HG03575 (cell line): ENCODE data around the gene CDKAL1.

Source experiments
- ATAC-seq: cut with Tn5 transposase; IDR thresholded peaks from one replicate; pipeline ENCODE4 v1.9.1; 2021; ENCODE audit not compliant: unreplicated experiment, insufficient number of reproducible peaks, low FRiP score; ENCODE audit errors: extremely low read depth

Gene CDKAL1

DNA sequence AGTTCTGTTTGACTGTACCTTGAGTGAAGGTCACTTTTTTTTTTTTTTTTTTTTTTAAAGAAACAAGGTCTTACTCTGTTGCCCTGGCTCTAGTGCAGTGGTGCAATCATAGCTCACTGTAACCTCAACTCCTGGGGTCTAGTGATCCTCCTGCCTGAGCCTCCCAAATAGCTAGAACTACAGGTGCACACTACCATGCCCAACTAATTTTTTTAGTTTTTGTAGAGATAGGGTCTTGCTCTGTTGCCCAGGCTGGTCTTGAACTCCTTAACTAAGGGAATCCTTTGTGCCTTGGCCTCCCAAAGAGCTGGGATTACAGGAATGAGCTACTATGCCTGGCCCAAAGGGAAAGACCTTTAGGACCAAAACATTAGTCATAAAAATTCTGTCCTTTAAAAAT, 413.7 kb downstream of the CDKAL1 start:
- ATAC-seq, result no peak

DNA sequence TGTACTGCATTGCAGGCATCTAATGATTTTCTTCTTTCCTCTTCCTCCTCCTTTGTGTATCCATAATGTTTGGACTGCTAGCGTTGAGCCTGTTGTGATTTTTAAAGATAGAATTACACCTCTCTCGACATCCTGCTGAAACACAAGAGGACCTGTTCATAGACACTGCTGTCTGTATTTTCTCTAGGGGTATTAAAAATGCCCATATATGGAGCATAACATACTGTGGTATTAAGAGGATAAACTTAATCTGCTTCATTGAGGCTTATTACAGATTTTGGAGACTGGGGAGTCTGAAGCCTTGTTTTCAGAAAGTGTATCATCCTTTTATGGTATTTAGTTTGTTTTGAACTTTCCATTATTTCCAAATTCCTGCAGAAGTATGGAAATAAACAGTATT, 414.3 kb downstream of the CDKAL1 start:
- no peak for ATAC-seq

DNA sequence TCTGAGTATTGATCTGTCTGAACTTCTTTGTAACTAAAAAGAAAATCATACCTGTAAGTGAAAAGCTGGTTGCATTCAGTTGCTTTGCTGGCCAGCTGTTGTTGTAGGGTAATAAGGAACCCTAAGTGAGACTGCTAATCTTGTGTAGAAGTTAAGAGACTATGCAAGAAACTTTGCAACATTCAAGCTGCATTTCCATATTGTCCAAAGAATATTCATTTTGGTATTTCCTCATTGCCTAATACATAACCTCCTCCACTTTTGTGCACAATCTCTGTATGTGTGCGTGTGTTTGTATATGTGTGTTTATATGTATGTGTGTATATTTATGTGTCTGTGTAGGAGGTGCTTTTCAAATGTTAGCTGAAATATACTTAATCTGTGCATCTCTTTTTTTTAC, 414.9 kb downstream of the CDKAL1 start:
- no peak for ATAC-seq

DNA sequence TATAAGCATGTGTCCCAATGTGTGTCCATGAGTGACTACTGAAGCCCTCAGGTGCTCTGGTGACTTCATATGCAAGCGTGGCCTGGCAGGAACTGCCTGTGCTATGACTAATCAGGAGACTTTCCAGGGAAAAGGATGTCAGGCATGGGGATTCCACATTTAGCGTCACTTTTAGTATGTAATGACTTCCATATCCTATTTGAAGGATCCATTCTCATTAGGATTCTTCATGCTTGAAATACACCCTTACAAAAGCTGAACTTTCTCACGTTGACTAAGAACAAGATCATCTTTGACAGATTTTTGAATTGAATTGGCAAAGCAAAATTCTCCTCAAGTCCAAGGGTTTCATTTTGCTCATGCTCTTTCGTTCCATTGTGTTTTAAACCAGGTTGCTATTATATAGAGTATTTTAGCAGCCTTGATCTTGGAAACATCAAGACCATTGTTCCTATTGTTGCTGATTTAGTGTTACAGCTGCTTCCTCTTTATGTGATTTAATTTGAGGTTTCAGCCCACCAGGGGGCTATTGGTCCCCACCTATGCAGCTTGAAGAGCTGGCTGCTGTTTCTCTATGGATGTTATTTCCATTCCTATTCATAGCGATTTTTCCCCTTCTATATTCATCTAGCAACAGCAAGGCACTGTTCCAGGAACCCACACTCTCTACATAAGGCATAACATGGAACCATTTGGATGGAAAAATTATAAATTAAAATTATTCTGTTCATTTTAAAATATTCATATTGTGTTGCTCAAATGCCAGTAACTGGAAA, 418.6 kb downstream of the CDKAL1 start:
- ATAC-seq, result no peak

DNA sequence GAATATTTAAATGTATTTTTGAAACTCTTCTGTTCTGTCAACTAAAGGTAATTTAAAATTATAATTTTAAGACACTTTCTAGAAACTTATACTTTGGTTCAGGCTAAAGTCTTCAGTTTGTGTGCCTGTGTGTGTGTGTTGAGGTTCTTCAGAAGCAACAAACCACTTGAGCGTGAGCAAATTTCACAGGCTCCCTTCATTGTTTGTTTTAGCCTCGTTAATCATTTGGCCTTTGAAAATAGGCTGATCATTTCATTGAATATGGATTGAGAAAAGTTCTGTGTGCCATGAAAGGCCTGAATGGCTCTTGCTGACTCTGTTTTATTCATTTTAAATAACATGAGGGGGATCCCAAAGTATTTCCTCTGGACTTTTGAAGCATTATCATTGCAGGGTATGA, 420.1 kb downstream of the CDKAL1 start:
- ATAC-seq, result no peak

DNA sequence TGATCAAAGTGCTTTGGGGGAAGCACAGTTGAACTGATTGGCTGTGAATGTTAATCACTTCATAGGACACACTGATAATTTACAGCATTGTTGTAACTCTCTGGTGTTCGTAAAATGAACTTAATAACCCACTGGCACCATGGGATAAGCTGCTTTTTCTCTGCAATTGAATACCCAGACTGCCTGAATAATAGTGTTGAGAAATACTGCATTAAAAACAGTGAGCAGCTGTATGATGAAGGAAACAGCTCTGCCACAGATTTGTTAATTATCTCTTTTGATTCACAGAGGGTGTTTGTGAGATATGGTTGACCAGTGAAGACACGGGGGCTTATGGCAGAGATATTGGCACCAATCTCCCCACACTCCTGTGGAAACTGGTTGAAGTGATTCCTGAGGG, 420.9 kb downstream of the CDKAL1 start:
- ATAC-seq, result no peak

DNA sequence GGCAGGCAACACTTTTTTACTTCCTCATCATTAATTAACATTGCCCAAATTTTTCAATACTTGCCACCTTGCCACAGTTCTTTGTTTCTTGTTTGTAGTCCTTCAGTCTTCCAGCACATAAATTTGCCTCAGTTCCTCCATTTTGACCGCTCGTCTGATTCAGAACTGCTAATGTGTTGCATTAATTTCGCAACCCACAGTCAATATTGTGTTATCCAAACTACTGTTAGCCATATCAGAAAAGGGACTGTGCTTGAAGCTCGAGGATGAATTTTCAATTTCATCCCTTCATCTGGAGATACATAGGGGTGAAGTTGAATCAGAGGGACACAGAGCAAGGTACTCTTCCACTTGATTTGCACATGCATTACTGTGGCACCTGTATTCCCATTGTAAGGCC, 421.5 kb downstream of the CDKAL1 start:
- ATAC-seq, result no peak

DNA sequence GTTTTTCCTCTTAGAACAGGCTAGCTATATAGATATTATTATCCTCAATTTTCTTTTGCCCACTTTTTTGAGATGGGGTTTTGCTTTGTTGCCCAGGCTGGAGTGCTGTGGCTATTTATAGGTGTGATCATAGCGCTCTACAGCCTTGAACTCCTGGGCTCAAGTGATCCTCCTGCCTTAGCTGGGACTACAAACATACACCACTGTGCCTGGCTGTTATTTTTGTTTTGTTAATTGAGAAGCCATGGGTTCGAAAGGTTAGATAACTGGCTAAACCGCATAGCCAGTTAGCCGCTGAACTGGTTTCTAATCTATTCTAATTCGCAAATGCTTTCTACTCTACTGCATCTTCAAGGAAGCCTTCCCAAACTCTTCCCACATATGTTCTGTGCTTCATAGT, 425.8 kb downstream of the CDKAL1 start:
- no peak for ATAC-seq

DNA sequence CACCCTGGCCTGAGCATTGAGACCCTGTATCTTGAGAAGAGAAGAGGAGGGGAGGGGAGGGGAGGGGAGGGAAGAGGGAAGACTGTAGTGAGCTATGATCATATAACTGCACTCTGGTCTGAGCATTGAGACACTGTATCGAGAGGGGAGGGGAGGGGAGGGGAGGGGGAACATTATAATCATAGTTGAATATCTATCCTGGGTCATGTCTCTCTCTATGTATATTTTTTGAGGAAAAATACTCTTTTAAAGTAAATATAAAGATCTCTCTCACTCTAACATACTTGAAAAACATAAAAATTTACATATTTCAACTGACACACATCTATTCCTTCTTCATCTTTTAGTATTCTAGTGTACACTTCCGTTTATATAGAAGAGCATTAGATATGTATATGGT, 431.0 kb downstream of the CDKAL1 start:
- no peak for ATAC-seq

DNA sequence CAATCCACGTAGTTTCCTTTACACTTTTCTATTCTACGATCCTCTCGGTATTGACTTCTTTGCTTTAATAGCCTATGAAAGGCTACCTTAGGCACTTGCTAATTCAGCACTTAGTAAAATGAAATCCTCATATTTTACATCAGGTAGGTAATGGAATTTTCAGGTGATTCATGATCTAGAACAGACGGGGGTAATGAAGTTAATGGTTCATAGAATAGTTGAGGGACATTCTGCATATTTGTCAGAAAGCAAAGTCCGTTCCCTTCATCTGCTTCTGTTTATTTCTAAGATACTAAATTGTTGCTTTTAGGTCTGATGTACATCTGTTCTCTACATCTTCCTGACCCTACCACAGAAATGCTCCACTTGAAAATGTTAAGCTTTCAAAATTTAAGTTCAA, 431.7 kb downstream of the CDKAL1 start:
- no peak for ATAC-seq

DNA sequence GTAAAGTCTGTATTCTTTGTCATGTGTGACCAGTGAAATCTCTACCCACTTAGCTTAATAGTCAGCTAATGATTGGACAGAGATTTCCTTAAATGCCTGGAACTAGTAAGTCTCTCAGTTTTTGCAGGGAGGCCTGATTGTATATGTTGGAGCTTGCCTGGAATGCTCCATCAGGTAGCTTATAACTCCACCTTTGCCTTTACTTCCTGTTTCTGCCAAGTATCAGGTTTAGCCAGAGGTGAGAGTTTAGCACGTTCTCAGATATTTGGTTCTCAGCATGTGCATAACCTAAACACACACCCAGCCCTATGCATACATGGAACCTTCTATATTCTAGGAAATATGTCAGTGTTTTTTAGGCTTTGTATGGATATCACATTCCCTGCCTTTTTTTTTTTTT, 435.3 kb downstream of the CDKAL1 start:
- ATAC-seq, result no peak

DNA sequence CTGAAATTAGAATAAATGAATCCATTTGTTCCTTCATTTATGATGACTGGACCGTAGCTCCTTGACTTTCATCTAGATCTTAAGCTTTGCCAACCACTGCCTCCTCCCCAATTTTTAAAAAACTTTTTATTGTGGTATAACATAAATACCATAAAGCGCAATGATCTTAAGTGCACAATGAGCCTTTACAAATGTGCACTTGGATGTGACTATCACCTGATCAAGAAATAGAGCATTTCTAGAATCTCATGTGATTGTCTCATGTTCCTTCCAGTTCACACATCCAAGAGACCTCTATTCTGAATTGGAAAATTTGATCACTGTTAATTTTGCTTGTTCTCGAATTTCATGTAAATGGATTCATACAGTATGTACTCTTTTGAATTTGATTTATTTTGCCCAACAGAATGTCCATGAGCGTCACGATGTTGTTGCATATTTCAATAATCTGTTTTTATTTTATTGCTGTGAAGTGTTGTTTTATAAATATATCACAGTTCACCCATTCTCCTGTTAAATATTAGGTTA, 442.2 kb downstream of the CDKAL1 start:
- no peak for ATAC-seq

DNA sequence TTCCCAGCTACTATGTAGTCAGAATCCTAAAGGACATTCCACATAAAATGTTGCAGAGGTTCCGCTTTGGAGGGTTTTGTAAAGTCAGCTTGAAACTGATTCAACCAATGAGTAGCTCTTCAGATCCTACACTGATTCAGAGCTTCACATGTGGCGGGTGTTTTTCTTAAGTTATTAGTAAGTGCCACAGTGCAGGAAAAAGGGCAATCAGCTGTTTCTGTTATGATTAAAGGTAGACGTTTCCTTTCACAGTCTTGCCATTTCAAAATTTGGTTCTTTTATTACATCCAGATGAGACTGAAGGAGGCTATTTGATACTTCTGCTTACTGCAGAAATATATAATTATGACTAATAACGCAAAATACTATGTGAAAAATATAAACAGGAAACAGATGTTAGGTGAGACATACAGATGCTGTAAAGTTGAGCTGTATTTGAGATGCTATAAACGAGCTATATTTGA, 443.9 kb downstream of the CDKAL1 start:
- ATAC-seq, result peak; percentile 59

DNA sequence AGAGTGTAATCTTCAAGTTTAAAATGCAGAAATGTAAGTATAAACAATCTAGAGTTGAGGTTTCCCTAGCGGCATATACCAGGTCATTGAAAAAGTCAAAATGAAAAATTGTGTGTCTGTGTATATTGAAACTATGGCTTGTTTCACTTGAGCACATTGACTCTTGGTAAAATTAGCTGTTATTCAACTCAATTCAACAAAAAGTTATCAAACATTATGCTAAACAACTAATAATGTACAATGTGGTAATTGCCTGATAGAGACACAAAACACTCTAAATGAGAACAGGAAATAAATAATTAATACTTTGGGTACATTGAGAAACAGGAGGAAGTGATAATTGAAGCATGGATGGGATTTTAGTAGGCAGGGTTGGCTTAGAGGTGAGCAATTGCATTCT, 444.8 kb downstream of the CDKAL1 start:
- ATAC-seq, result no peak

DNA sequence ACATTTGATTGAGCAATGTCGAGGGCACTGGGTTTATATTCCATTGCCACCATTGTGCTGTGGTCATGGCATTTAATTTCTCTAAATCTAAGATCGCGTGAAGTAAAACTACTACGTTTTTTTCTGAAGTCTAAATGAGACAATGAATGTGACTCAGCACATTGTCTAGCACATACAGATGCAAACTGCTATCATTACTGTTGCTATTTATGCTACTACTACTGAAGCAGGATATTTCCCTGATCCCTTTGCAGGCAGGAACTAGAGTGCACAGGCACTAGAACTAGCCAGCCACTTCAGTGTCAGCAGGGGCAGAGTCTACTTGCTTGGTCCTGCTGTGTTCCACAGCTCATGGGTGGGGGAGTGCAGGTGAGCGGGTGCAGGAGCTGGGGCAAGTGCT, 449.7 kb downstream of the CDKAL1 start:
- no peak for ATAC-seq

DNA sequence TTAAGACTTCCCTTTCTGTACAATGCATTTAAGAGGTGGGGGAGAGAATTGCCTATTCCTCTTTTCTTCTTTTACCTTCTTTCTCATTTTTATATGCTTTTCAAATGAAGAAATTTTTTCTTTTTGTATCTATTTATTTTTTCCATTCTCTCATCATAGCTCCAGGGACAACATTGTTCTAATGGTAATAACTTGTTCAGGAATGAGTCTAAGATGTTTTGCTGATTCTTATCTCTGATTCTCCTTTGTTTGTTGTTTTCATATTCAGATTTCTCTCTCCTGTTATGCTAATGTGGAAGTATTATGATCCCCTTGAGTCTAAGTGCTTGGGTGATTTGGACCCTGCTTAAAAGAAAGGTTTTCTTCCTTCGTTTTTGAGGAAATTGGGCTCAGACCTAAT, 451.6 kb downstream of the CDKAL1 start:
- no peak for ATAC-seq

DNA sequence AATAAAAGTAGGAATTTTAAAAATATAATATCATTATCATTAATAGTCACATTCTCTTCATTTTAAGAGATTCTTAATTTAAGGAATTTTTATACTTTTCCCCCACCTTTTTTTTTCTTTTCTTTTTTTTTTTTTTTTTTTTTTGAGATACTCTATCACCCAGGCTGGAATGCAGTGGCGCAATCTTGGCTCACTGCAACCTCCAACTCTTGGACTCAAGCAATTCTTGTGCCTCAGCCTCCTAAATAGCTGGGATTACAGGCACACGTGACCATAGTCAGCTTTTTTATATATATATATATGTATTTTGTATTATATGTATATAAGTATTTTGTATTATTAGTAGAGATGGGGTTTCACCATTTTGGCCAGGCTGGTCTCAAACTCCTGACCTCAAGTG, 457.7 kb downstream of the CDKAL1 start:
- no peak for ATAC-seq

DNA sequence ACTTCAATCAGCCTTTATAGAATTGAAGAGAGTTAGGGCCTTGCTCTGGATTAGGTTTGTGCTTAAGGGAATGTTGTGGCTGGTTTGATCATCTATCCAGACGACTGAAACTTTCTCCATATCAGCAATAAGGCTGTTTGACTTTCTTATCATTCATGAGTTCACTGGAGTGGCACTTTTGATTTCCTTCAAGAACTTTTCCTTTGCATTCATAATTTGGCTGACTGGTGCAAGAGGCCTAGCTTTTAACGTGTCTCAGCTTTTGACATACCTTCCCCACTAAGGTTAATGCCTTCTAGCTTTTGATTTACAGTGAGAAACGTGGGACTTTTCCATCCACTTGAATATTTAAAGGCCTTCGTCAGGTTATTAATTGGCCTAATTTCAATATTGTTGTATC, 461.8 kb downstream of the CDKAL1 start:
- no peak for ATAC-seq

DNA sequence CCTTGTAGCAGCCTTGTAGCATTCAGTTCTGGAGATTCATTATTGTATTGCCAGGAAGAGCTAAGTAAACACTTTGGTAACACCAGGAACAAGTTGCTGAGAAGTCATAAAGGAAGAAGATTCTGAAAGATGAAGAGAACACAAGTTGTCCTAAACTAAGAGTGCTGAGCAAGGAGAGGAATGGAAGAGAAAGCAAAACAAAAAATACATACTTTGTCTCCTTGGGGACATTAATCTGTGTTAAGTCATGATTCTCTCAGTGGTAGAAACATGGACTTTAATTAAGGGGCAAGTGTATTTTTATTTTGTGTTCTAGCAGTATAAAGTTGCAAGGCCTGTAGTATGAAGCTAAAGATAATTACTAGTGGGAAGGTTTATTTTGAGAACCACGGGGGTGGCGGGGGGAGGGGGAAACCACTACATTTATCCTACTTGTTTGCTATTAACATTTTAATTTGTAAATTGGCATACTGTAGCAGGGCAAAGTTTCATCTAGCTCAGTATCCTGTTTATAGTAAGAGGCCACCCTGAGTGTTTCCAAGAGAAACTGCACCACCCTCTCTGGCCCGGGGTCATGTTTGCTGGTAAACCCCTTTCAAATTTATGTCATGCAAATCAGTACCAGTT, 463.0 kb downstream of the CDKAL1 start:
- no peak for ATAC-seq

DNA sequence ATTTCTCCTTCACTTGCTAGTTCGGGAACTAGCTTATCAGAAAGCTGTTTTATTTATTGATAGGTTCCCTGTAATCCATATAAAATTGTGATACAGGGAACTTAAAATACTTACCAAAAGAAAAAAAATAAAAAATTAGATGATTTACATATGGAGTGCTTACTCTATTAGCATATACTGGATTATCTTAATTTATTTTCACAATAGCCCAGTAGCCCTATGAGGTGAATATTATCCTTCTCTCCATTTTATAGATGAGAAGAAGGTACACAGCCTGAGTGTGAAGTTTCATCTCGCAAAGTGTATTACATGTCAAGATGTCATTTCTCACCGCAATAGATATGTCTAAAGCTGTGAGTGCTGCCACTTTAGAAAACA, 463.5 kb downstream of the CDKAL1 start:
- no peak for ATAC-seq
